SK-N-MC (cell line): ENCODE results near the gene HAPSTR1.

ENCODE experiments used
- EZH2 ChIP-seq: fragments of 200-600 bp; sonication (generic); IDR thresholded peaks from one replicate; pipeline ENCODE4 v1.6.1; 2017; ENCODE audit warnings: antibody characterized with exemption
- FOXP2 ChIP-seq: optimal IDR thresholded peaks from 2 replicates; pipeline ENCODE3; 2011; ENCODE audit warnings: mild to moderate bottlenecking, moderate library complexity; ENCODE audit not compliant: insufficient read depth; ENCODE audit errors: extremely low read length, control extremely low read depth
- POLR2AphosphoS5 ChIP-seq: IDR thresholded peaks from 2 replicates; pipeline ENCODE4 v1.6.1; 2012; ENCODE audit warnings: mild to moderate bottlenecking, low read depth, low read length, borderline replicate concordance

DNA sequence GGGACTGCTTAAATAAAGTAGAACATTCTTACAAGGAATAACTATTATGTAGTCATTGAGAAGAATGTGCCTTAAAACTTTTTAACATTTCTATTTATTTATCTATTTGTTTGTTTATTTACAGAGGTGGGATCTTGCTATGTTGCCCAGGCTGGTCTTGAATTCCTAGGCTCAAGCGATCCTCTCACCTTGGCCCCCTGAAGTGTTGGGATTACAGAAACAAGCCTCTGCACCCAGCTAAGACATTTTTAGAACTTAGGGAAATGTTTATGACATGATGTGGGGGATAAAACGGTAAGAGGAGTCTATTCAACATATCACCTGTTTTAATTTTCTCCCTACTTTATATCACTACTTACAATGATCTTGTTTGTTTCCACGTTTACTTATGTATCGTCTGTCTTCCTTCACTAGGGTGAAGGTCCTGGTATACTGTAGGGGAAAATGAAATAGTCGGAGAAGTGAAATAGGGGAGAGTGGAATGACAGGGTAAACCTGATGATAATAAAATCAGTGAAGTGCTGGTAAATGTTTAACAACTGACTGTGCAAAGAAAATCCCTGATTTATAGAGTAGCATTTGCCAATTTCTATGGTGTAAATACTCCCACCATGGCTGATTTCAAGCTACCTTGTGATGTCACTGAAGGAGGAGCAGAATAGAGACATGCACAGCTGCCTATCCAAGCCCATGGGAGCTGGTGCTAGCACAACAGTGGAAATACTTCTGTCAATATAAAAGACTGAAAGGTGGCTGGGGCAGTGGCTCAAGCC is 16.0 kb upstream of the HAPSTR1 start:
- TF ChIP-seq POLR2AphosphoS5 (no peak), EZH2 (no peak), FOXP2 (no peak)
